MCF 10A (cell line): Measurements from ENCODE around the gene NECAP2. TPM values are rescaled to one million over a fixed set of nuclear protein-coding genes. Genes with fewer than 3 reads are reported as not detected.
A peak's percentile ranks its signal among the peaks of the same experiment; 100 is the strongest.

Source experiments
- BruUV-seq: library from RNA; stranded (reverse); fragments of 400-500 nt; replicated peaks from 2 replicates; lab custom pipeline; 2021; lab: Mats Ljungman, UMichigan
- CTCF ChIA-PET: fragments of 300-600 bp; sonication (Branson Sonifier 250); formaldehyde crosslinking; extraction: SDS; loops from one replicate; lab custom pipeline; 2021; ENCODE audit warnings: antibody characterized with exemption, inconsistent platforms; lab: Yijun Ruan, JAX
- POLR2A ChIA-PET: fragments of 300-600, 350-650 bp; sonication (Branson Sonifier 250); formaldehyde crosslinking; extraction: SDS; loops from one replicate; lab custom pipeline; 2020; ENCODE audit warnings: antibody characterized with exemption, inconsistent platforms; lab: Yijun Ruan, JAX
- DNase-seq: peaks from one replicate; pipeline ENCODE4 v3.0.0-alpha.2; 2018; ENCODE audit not compliant: unreplicated experiment
- H3K27ac Mint-ChIP-seq: one replicate; pipeline ENCODE4 v1.8.0; 2022; ENCODE audit warnings: mild to moderate bottlenecking, low read depth, mixed read lengths; ENCODE audit not compliant: unreplicated experiment
- H3K27me3 Mint-ChIP-seq: one replicate; pipeline ENCODE4 v1.8.0; 2022; ENCODE audit warnings: mixed read lengths; ENCODE audit not compliant: insufficient read depth, unreplicated experiment
- H3K36me3 Mint-ChIP-seq: one replicate; pipeline ENCODE4 v1.8.0; 2022; ENCODE audit warnings: mild to moderate bottlenecking, moderate library complexity, mixed read lengths; ENCODE audit not compliant: insufficient read depth, unreplicated experiment
- H3K4me1 Mint-ChIP-seq: one replicate; pipeline ENCODE4 v1.8.0; 2022; ENCODE audit warnings: mixed read lengths; ENCODE audit not compliant: insufficient read depth, unreplicated experiment
- H3K4me3 Mint-ChIP-seq: one replicate; pipeline ENCODE4 v1.8.0; 2022; ENCODE audit warnings: mild to moderate bottlenecking, moderate library complexity, mixed read lengths; ENCODE audit not compliant: unreplicated experiment
- H3K9me3 Mint-ChIP-seq: one replicate; pipeline ENCODE4 v1.8.0; 2022; ENCODE audit warnings: mixed read lengths; ENCODE audit not compliant: unreplicated experiment
- CTCF ChIP-seq: fragments of 200-600 bp; IDR thresholded peaks from one replicate; pipeline ENCODE4 v1.8.0; 2022; ENCODE audit warnings: antibody characterized with exemption, mild to moderate bottlenecking; ENCODE audit not compliant: unreplicated experiment
- intact Hi-C: fragments of 100-400 bp; cut with micrococcal nuclease; formaldehyde crosslinking; loops from 2 replicates; pipeline ENCODE4 v1.14.1; 2022
- total RNA-seq: library from RNA; stranded (reverse); gene quantifications from 2 replicates; pipeline ENCODE4 v1.2.3, GENCODE V29; 2022

The NECAP2 gene
- total RNA-seq, 1 experiment from 2014 or later, result 34.1 TPM

DNA sequence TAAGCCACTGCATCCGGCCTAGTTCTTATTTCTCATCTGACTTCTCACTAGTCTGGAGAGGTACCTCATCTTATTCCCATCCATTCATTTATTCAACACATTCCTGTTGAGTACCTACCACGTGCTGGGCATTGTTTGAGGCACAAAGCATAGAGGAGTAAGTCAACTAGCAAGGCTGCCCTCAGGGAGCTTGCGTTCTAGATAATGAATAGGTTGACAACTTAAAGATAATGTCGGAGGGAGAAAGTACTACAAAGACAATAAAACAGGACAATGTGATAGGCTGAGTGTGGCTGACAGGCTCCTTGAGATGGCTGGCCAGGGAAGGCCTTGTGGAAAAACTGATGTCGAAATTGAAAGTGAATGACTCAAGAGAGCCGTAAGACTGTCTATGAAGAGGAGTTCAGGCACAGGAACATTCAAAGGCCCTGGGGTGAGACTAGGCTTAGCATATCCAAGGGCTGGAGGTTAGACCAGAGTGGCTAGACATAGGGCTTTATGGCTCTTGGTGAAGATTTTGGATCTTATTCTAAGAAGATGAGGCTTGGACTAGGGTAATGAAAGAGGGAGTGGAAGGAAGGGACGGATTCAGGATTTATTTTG, 21.6 kb upstream of the NECAP2 start:
- CTCF ChIA-PET, result no interaction called here
- intact Hi-C loops, result no loop called here
- no peaks in the 10 kb centered on the region for H3K36me3 Mint-ChIP-seq

DNA sequence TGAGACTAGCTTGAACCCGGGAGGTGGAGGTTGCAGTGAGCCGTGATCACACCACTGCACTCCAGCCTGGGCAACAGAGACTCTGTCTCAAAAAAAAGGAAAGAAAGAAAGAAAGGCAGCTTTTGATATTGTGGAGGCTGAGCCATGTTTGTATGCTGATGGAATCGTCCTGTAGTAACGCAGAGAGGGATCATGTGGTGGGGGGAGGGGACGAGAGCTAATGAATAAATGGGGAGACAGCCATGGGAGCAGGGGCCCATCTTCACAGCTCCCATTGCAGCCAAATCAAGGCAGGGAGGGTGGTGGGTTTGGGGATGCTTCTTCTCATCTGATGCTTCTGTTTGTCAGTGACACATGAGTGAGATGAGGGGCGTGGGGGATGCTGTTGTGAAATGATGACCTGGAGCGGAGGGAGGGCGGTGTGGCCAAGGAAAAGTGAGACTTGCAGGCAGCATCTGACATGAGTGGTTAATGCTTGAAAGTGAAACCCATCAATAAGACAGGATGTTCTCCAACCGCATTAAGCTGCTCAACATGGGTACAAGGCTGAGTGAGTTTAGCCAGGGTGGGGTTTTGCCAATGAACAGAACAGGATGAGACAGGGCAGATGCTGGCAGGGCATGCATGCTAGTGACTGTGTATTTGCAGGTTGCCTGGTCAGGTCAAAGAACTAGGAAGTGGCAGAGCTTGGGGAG, 20.0 kb upstream of the NECAP2 start:
- ChIA-PET CTCF (interaction anchor here (0.6 to 1.2 kb wide), 3 partner anchors 10 to 26 kb away, joined by 3 to 4 read pairs (median 3); no protein-coding TSS in a partner anchor), POLR2A (interaction anchor here (0.7 kb wide), 1 partner anchor 11 kb away, joined by 3 read pairs; no protein-coding TSS in a partner anchor)
- no TSS peak for BruUV-seq
- no peak overlapping the region for H3K27ac Mint-ChIP-seq
- no peak for TF ChIP-seq CTCF
- intact Hi-C loops, result no loop called here
- peaks cover 27% of the 10 kb centered on the region for H3K27me3 Mint-ChIP-seq
- H3K4me3 Mint-ChIP-seq, result no peak overlapping the region
- peaks cover 5% of the 10 kb centered on the region for H3K4me1 Mint-ChIP-seq
- no peaks in the 10 kb centered on the region for H3K36me3 Mint-ChIP-seq
- DNase-seq, result no peak
- H3K9me3 Mint-ChIP-seq, result peaks cover 7% of the 10 kb centered on the region

More for the DNA sequence above, 21.6 kb upstream of the NECAP2 start:
- Mint-ChIP-seq H3K27ac (no peak overlapping the region), H3K4me3 (no peak overlapping the region), H3K27me3 (peaks cover 27% of the 10 kb centered on the region), H3K4me1 (peaks cover 4% of the 10 kb centered on the region), H3K9me3 (peaks cover 7% of the 10 kb centered on the region)
- POLR2A ChIA-PET, result no interaction called here
- no peak for TF ChIP-seq CTCF
- peak; percentile 21 for DNase-seq
- no TSS peak for BruUV-seq

DNA sequence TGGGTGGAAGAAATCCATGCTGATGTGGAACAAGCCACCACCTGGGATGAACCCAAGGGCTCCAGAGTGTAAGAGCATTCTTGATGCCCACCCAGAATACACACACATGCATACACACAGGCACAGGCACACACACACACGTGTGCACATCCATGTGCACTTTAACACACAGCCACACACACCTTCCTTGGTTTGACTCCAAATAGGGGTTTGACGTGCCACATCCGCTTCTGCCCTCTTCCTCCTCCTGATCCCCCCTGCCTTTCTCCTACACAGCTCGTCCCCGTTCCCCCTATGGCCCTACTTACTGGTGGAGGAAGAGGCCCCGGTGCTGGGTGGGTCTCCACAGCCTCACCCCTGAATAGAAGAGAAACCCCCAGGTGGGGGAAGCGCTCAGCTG, 19.3 kb upstream of the NECAP2 start:
- H3K36me3 Mint-ChIP-seq, result no peaks in the 10 kb centered on the region
- H3K9me3 Mint-ChIP-seq, result peaks cover 7% of the 10 kb centered on the region
- no peak overlapping the region for H3K27ac Mint-ChIP-seq
- intact Hi-C loops, result no loop called here
- ChIA-PET CTCF (interaction anchor here (0.6 to 1.2 kb wide), 2 partner anchors 19 to 25 kb away, joined by 3 to 4 read pairs; no protein-coding TSS in a partner anchor), POLR2A (no interaction called here)
- DNase-seq, result no peak
- no TSS peak for BruUV-seq
- peaks cover 27% of the 10 kb centered on the region for H3K27me3 Mint-ChIP-seq
- peaks cover 5% of the 10 kb centered on the region for H3K4me1 Mint-ChIP-seq
- no peak for TF ChIP-seq CTCF
- H3K4me3 Mint-ChIP-seq, result no peak overlapping the region

- TF ChIP-seq CTCF, result no peak
- H3K4me1 Mint-ChIP-seq, result peaks cover 5% of the 10 kb centered on the region
- H3K4me3 Mint-ChIP-seq, result no peak overlapping the region
- intact Hi-C loops, result no loop called here
- no TSS peak for BruUV-seq
- H3K27me3 Mint-ChIP-seq, result peaks cover 27% of the 10 kb centered on the region
- no peak overlapping the region for H3K27ac Mint-ChIP-seq
- no peaks in the 10 kb centered on the region for H3K36me3 Mint-ChIP-seq
- peaks cover 7% of the 10 kb centered on the region for H3K9me3 Mint-ChIP-seq
- POLR2A ChIA-PET, result no interaction called here
- DNase-seq, result no peak
- CTCF ChIA-PET, result interaction anchor here (0.7 to 1.3 kb wide), 2 partner anchors 10 to 18 kb away, joined by 3 to 5 read pairs; partner anchors contain the start of gene NECAP2
Observed at GRCh38 chr1:16422041-16422440, 18.5 kb upstream of the NECAP2 start.
